ENCODE measurements around the gene MALSU1.

GRCh38 chr7:23299770-23300300 lies 696 bp downstream of the MALSU1 start:
- TF ChIP-seq CTCF (IDR thresholded peaks at IDR 0.05) (no peak), POLR2A (IDR thresholded peaks at IDR 0.05) (no peak), EP300 (IDR thresholded peaks at IDR 0.05; ENCODE audit: low read depth) (no peak)

Measured in transverse colon (tissue), 3 donors.